GM21515 (cell line): ENCODE measurements around the gene LLGL1.

ENCODE experiments used
- ATAC-seq: cut with Tn5 transposase; IDR thresholded peaks from one replicate; pipeline ENCODE4 v1.9.1; 2021; ENCODE audit not compliant: unreplicated experiment

Gene LLGL1

DNA sequence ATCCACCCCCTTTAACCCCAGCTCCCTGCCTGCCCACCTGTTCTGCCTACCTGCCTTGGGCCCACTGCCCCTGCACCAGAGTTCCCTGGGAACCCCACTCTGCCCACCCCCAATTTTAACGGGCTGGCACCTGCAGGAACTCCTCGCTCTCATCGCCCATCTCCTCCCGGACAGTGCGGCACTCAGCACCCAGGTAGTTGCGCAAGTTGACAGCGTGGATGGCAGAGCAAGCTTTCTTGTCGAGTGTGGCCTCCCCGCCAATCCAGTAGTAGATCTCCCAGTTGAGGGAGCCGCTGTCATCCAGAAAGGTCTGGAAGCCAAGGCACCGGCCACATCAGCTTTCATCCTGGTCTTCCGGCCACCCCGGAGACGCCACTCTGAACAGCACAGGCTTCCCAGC lies 25.3 kb downstream of the LLGL1 start:
- ATAC-seq: no peak

DNA sequence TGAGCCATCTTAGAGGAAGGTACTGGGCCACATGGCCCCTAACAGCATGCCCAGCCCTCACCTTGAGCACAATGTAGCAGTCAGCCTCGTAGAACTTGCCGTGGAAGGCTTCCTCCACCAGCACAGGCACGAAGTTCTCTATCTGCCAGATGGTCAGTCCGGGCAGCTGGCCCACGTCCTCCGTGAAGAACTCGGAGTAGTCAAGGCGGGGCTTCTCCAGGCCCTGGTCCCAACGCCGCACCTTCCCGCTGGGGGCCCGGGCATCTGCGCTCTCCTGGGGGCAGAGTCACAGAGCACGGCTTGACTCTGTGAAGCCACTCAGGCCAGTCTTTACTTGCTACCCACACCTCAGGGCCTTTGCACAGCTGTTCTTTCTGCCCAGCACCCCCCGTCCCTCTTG lies 25.8 kb downstream of the LLGL1 start:
- no peak for ATAC-seq

DNA sequence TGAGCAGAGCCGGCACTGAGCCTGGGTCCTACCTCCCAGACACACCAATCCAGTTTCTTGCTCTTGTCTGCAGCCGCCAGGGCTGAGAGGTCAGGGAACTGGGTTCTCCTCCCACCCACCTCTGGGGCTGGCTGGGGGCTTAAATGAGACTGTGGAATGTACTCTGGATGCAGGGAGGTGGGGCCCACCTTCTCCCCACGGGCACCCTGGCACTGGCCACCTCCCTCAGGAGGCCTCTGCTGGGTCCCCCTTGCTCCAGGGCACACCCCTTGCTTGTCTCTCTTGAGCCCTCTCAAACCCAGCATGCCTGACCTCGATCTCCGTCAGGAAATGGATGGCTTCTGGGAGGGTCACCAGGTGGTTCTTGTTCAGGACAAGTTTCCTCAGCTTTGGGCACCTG lies 26.7 kb downstream of the LLGL1 start:
- ATAC-seq: no peak

GRCh38 chr17:18253187-18253884 lies 27.9 kb downstream of the LLGL1 start:
- ATAC-seq: no peak

- no peak for ATAC-seq
Measured at GRCh38 chr17:18253947-18254821, 28.7 kb downstream of the LLGL1 start.

- no peak for ATAC-seq
Measured at GRCh38 chr17:18254888-18255649, 29.6 kb downstream of the LLGL1 start.

GRCh38 chr17:18256351-18256750 lies 30.9 kb downstream of the LLGL1 start:
- no peak for ATAC-seq

DNA sequence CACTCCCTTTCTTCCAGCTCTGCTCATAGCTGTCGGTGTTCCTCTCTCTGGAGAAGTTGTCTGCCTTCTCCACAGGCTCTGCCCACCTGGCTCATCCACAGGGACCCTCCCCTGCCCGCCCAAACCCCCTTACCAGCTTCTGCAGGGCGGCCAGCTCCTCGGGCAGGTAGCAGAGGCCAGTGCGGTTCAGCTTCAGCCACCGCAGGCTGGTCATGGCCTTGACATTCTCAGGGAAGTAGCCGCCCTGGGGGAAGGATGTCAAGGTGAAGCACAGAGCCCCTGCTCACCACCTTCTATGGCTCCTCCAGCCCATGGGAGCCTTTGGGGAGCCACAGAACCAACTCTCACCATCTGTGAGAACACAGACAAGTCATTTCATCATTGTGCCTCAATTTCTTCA lies 31.3 kb downstream of the LLGL1 start:
- no peak for ATAC-seq

- ATAC-seq: no peak
Measured at GRCh38 chr17:18257268-18257981, 32.0 kb downstream of the LLGL1 start.

GRCh38 chr17:18257982-18258355 lies 32.5 kb downstream of the LLGL1 start:
- no peak for ATAC-seq

- ATAC-seq: no peak
Measured at GRCh38 chr17:18258356-18259038, 33.1 kb downstream of the LLGL1 start, which contains the start of gene FLII. FLII (minus strand) TSS chr17:18258738; CDS start chr17:18258690, 48 bp downstream.

DNA sequence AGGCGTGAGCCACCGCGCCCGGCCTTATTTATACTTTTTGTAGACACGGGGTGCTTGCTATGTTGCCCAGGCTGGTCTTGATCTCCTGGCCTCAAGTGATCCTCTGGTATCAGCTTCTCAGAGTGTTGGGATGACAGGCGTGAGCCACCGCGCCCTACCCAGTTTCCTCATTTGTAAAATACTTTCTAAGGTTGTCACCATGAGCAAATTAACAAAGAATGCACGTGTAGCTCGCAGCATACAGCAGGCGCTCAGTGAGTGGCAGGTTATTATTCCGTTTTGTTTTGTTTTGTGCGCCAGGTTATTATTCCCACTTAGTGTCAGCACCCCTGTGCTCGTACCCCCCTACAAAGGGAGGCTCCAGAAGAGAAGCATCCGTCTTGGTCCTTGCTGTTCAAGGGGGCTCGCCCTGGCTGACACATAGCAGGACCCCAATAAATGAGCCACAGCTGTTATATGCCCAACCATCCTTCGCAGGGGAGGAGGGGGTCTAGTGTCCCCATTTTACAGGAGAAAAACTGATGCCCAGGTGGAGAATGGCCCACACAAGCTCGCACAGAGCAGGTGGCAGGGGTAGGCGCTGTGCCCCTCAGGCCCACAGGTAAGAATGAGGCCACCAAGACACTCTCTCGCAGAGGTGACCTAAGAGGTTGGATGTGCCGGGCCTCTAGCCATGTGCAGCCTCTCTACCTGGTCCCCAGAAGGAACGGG lies 34.3 kb downstream of the LLGL1 start:
- no peak for ATAC-seq

DNA sequence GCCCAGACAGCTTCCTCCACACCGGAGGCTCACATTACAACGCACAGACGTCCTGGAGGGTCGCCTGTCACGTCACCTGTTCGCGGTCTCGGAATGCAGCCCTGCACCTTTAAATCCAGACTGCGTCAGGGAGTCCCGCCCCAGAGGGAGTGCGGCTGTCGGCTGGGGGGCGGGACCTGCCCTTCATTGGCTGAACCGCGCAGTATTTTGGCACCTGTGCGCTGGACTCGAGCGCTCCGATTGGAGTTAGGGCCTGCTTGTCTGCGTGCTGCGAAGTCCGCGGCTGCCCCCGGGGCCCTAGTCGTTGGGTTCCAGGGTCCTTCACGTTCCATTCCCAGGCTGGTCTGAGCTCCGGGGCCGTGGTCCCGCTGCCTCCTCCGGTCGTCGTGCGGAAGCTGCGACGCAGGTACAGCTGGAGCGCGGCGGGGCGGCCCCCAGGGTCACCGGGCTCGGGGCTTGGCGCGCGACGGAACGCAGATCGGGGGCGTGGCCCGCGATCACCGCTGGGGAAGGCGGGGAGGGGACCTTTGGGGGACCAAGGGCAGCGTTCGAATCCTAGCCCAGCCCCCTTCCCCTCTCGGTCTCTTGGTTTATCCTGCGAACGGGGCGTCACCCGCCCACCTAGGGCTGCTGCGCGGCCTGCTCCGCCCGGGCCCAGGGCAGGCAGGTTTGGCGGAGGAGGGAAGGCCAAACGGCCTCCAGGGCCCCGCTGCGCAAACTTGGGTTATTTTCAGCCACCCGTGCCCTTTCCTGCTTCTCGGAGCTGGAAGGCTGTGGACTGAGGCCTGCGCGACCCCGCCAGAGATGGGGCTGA lies 35.1 kb downstream of the LLGL1 start, which contains the start of gene MIEF2:
Gene MIEF2, plus strand, starts transcription at position 331 of the 814 bp plus-strand sequence. CDS start 2,059 bp downstream, outside the sequence.
- ATAC-seq: peak; percentile 76

DNA sequence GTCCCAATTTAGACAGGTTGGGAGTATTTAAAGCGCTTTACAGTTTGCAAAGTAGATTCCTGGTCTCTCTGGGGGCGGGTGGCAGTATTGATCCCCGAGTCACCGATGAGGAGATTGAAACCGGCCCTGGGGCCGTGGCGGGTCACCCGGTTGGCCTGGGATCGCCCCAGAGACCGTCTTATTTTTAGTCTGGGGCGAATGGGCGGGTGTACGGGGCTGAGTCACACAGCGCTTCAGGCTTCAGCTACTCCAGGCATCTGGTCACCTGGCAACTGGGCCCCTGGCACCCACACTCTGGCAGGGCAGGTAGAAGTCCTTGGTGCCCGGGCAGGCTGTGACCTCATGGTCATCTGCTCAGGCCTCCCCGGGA lies 35.7 kb downstream of the LLGL1 start:
- peak; percentile 20 for ATAC-seq

DNA sequence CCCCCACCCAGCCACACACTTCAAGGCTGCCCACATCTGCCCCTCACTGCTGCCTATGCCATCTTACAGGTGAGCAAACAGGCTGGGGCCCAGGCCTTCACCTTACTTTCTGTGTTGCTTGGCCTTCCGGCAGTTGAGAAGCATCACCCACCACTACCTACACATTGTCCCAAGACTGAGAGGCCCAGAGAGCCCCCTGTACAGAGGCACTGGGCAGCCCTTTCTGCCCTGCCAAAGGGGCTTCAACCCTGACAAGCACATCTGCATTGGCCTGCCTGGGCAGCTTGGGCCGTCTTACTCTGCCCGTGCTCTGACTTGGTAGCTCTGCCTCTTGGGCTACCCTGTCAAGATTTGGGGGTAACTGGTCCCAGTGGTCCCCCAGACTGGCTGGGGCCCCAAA lies 36.2 kb downstream of the LLGL1 start:
- ATAC-seq: no peak

DNA sequence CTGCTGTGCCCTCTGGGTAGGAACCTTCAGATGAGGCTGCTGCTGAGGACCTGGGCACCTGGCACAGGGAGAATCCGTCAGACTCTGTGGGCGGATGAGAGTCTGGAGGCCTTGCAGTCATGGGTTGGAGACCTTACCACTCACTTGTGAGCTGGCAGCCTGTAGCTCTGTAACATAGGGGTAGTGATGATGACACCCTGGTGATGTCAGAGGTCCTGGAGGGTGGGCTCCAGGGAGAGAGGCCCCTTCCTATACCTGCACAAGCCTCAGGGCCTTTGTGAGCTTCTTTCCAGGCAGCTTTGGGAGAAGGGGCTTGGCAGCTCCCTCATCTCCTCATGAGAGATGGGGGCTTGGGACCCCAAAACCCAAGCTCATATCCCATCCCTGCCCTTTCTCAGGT lies 36.7 kb downstream of the LLGL1 start:
- ATAC-seq: no peak

GRCh38 chr17:18262641-18263040 lies 37.2 kb downstream of the LLGL1 start:
- no peak for ATAC-seq

- no peak for ATAC-seq
Measured at GRCh38 chr17:18263885-18264682, 38.6 kb downstream of the LLGL1 start.
